ENCODE measurements around the gene SNTG2. TPM values are rescaled to one million over a fixed set of nuclear protein-coding genes. Genes with fewer than 3 reads are reported as not detected.

SNTG2 gene
- total RNA-seq, 1 donor from 2014 or later = 0.15 TPM

- peak; percentile 47 for DNase-seq (ENCODE audit: low read depth)
Measured at GRCh38 chr2:1051075-1051474, 100.4 kb downstream of the SNTG2 start.

- peak; percentile 52 for DNase-seq (ENCODE audit: low read depth)
Measured at GRCh38 chr2:1052771-1053191, 102.1 kb downstream of the SNTG2 start.

GRCh38 chr2:1053786-1054185 lies 103.1 kb downstream of the SNTG2 start:
- no peak for DNase-seq (ENCODE audit: low read depth)

- DNase-seq (ENCODE audit: low read depth) = no peak
Measured at GRCh38 chr2:1054399-1054798, 103.8 kb downstream of the SNTG2 start.

- DNase-seq (ENCODE audit: low read depth) = peak; percentile 82
Measured at GRCh38 chr2:1055014-1055595, 104.5 kb downstream of the SNTG2 start.

- DNase-seq (ENCODE audit: low read depth) = no peak
Measured at GRCh38 chr2:1060372-1060771, 109.7 kb downstream of the SNTG2 start.

GRCh38 chr2:1060987-1061386 lies 110.3 kb downstream of the SNTG2 start:
- DNase-seq (ENCODE audit: low read depth) = peak; percentile 12

- DNase-seq (ENCODE audit: low read depth) = no peak
Measured at GRCh38 chr2:1068241-1068640, 117.6 kb downstream of the SNTG2 start.

- DNase-seq (ENCODE audit: low read depth) = no peak
Measured at GRCh38 chr2:1068822-1069221, 118.2 kb downstream of the SNTG2 start.

- no peak for DNase-seq (ENCODE audit: low read depth)
Measured at GRCh38 chr2:1069847-1070246, 119.2 kb downstream of the SNTG2 start.

GRCh38 chr2:1070601-1071000 lies 120.0 kb downstream of the SNTG2 start:
- no peak for DNase-seq (ENCODE audit: low read depth)

GRCh38 chr2:1071650-1072049 lies 121.0 kb downstream of the SNTG2 start:
- DNase-seq (ENCODE audit: low read depth) = no peak

GRCh38 chr2:1072250-1072649 lies 121.6 kb downstream of the SNTG2 start:
- DNase-seq (ENCODE audit: low read depth) = no peak

GRCh38 chr2:1077911-1078310 lies 127.3 kb downstream of the SNTG2 start:
- DNase-seq (ENCODE audit: low read depth) = no peak

- DNase-seq (ENCODE audit: low read depth) = no peak
Measured at GRCh38 chr2:1078326-1078725, 127.7 kb downstream of the SNTG2 start.

GRCh38 chr2:1079873-1080799 lies 129.5 kb downstream of the SNTG2 start:
- DNase-seq (ENCODE audit: low read depth) = no peak

GRCh38 chr2:1081451-1082225 lies 131.0 kb downstream of the SNTG2 start:
- DNase-seq (ENCODE audit: low read depth) = peak; percentile 29

GRCh38 chr2:1082456-1083205 lies 132.0 kb downstream of the SNTG2 start:
- no peak for DNase-seq (ENCODE audit: low read depth)

- DNase-seq (ENCODE audit: low read depth) = peak; percentile 15
Measured at GRCh38 chr2:1088192-1088860, 137.7 kb downstream of the SNTG2 start.

GRCh38 chr2:1088940-1089339 lies 138.3 kb downstream of the SNTG2 start:
- DNase-seq (ENCODE audit: low read depth) = no peak
